ENCODE measurements around the gene NCAM1.

The NCAM1 gene

GRCh38 chr11:113213549-113213948, 252.3 kb downstream of the NCAM1 start:
- no peak for DNase-seq

GRCh38 chr11:113222241-113222640, 261.0 kb downstream of the NCAM1 start:
- DNase-seq: no peak

- no peak for DNase-seq
These were observed 273.7 kb downstream of the NCAM1 start for GRCh38 chr11:113234888-113235287.

- DNase-seq: no peak
These were observed 276.0 kb downstream of the NCAM1 start for GRCh38 chr11:113237261-113237660.

- no peak for DNase-seq
These were observed 277.5 kb downstream of the NCAM1 start for GRCh38 chr11:113238721-113239120.

- no peak for DNase-seq
These were observed 279.2 kb downstream of the NCAM1 start for GRCh38 chr11:113240389-113240788.

GRCh38 chr11:113240790-113241635, 279.8 kb downstream of the NCAM1 start:
- DNase-seq: no peak

- DNase-seq: no peak
These were observed 280.4 kb downstream of the NCAM1 start for GRCh38 chr11:113241636-113242054.

- no peak for DNase-seq
These were observed 280.8 kb downstream of the NCAM1 start for GRCh38 chr11:113242060-113242459.

GRCh38 chr11:113242767-113243397, 281.7 kb downstream of the NCAM1 start:
- DNase-seq: no peak

- no peak for DNase-seq
These were observed 282.5 kb downstream of the NCAM1 start for GRCh38 chr11:113243696-113244095.

- DNase-seq: no peak
These were observed 284.0 kb downstream of the NCAM1 start for GRCh38 chr11:113245216-113245615.

- DNase-seq: no peak
These were observed 286.0 kb downstream of the NCAM1 start for GRCh38 chr11:113247221-113247620.

GRCh38 chr11:113247966-113248365, 286.7 kb downstream of the NCAM1 start:
- DNase-seq: no peak

- no peak for DNase-seq
These were observed 287.7 kb downstream of the NCAM1 start for GRCh38 chr11:113248702-113249490.

- no peak for DNase-seq
These were observed 288.2 kb downstream of the NCAM1 start for GRCh38 chr11:113249491-113249763.

GRCh38 chr11:113249786-113250185, 288.6 kb downstream of the NCAM1 start:
- no peak for DNase-seq

- DNase-seq: no peak
These were observed 290.1 kb downstream of the NCAM1 start for GRCh38 chr11:113251281-113251680.

GRCh38 chr11:113253406-113253805, 292.2 kb downstream of the NCAM1 start:
- DNase-seq: no peak

GRCh38 chr11:113255096-113255495, 293.9 kb downstream of the NCAM1 start:
- DNase-seq: no peak

GRCh38 chr11:113255741-113256140, 294.5 kb downstream of the NCAM1 start:
- DNase-seq: no peak

GRCh38 chr11:113256431-113257202, 295.4 kb downstream of the NCAM1 start:
- no peak for DNase-seq

GRCh38 chr11:113260096-113260425, 298.8 kb downstream of the NCAM1 start:
- DNase-seq: no peak

All from activated naive CD4-positive, alpha-beta T cell treated with Interleukin-2 at 50 U/mL for 16 hours (primary cell).